ENCODE data around the gene MSRB3. TPM values are rescaled to one million over a fixed set of nuclear protein-coding genes. Genes with fewer than 3 reads are reported as not detected.

The MSRB3 gene
- total RNA-seq, 1 donor from 2014 or later: 1.6 TPM

GRCh38 chr12:65334521-65334920 lies 56.0 kb downstream of the MSRB3 start:
- no peak for FAIRE-seq
- no peak for TF ChIP-seq CTCF (IDR thresholded peaks at IDR 0.05; ENCODE audit: insufficient read depth, low read length, severe bottlenecking)
- Histone ChIP-seq H3K4me3 (ENCODE audit: low read depth, low read length) (no peak overlapping the region), H3K36me3 (ENCODE audit: control insufficient read depth, insufficient read depth, low read length) (no peaks in the 10 kb centered on the region), H3K27me3 (ENCODE audit: control insufficient read depth, insufficient read depth, low read length) (no peaks in the 10 kb centered on the region)
- peak; percentile 22 for DNase-seq (ENCODE audit: low read depth)

GRCh38 chr12:65335021-65335714 lies 56.7 kb downstream of the MSRB3 start:
- Histone ChIP-seq H3K27me3 (ENCODE audit: control insufficient read depth, insufficient read depth, low read length) (no peaks in the 10 kb centered on the region), H3K36me3 (ENCODE audit: control insufficient read depth, insufficient read depth, low read length) (no peaks in the 10 kb centered on the region), H3K4me3 (ENCODE audit: low read depth, low read length) (no peak overlapping the region)
- DNase-seq (ENCODE audit: low read depth): peak; percentile 79
- FAIRE-seq: peak; percentile 62
- TF ChIP-seq CTCF (IDR thresholded peaks at IDR 0.05; ENCODE audit: insufficient read depth, low read length, severe bottlenecking): no peak

- DNase-seq (ENCODE audit: low read depth) (no peak), FAIRE-seq (no peak)
- Histone ChIP-seq H3K36me3 (ENCODE audit: control insufficient read depth, insufficient read depth, low read length) (no peaks in the 10 kb centered on the region), H3K4me3 (ENCODE audit: low read depth, low read length) (no peak overlapping the region), H3K27me3 (ENCODE audit: control insufficient read depth, insufficient read depth, low read length) (no peaks in the 10 kb centered on the region)
- no peak for TF ChIP-seq CTCF (IDR thresholded peaks at IDR 0.05; ENCODE audit: insufficient read depth, low read length, severe bottlenecking)
Observed at GRCh38 chr12:65335981-65336380, 57.5 kb downstream of the MSRB3 start.

- H3K4me3 ChIP-seq (ENCODE audit: low read depth, low read length): no peak overlapping the region
- no peaks in the 10 kb centered on the region for H3K36me3 ChIP-seq (ENCODE audit: control insufficient read depth, insufficient read depth, low read length)
- H3K27me3 ChIP-seq (ENCODE audit: control insufficient read depth, insufficient read depth, low read length): no peaks in the 10 kb centered on the region
- TF ChIP-seq CTCF (IDR thresholded peaks at IDR 0.05; ENCODE audit: insufficient read depth, low read length, severe bottlenecking): no peak
- DNase-seq (ENCODE audit: low read depth) (no peak), FAIRE-seq (no peak)
Observed at GRCh38 chr12:65339161-65339560, 60.7 kb downstream of the MSRB3 start.

GRCh38 chr12:65343230-65343629 lies 64.7 kb downstream of the MSRB3 start:
- H3K27me3 ChIP-seq (ENCODE audit: control insufficient read depth, insufficient read depth, low read length): no peaks in the 10 kb centered on the region
- DNase-seq (ENCODE audit: low read depth) (no peak), FAIRE-seq (no peak)
- no peak overlapping the region for H3K4me3 ChIP-seq (ENCODE audit: low read depth, low read length)
- TF ChIP-seq CTCF (IDR thresholded peaks at IDR 0.05; ENCODE audit: insufficient read depth, low read length, severe bottlenecking): no peak
- H3K36me3 ChIP-seq (ENCODE audit: control insufficient read depth, insufficient read depth, low read length): no peaks in the 10 kb centered on the region

GRCh38 chr12:65343801-65344200 lies 65.3 kb downstream of the MSRB3 start:
- Histone ChIP-seq H3K27me3 (ENCODE audit: control insufficient read depth, insufficient read depth, low read length) (no peaks in the 10 kb centered on the region), H3K4me3 (ENCODE audit: low read depth, low read length) (no peak overlapping the region), H3K36me3 (ENCODE audit: control insufficient read depth, insufficient read depth, low read length) (no peaks in the 10 kb centered on the region)
- FAIRE-seq (no peak), DNase-seq (ENCODE audit: low read depth) (no peak)
- TF ChIP-seq CTCF (IDR thresholded peaks at IDR 0.05; ENCODE audit: insufficient read depth, low read length, severe bottlenecking): no peak
